Breast epithelium (tissue), 4 donors: ENCODE measurements around the gene SCN1A. TPM values are rescaled to one million over a fixed set of nuclear protein-coding genes. Genes with fewer than 3 reads are reported as not detected.

ENCODE experiments used
- DNase-seq, 2 donors: peaks; one replicate each; pipeline ENCODE4 v3.0.0-alpha.2; 2019; ENCODE audit warnings: low spot score in 2 of 2
- H3K27ac ChIP-seq, 2 donors: fragments of 200-600 bp; sonication (generic) in 1 of 2; one replicate each; pipeline ENCODE4 v1.5.1; 2016 to 2019; ENCODE audit warnings: mild to moderate bottlenecking in 1 of 2
- H3K27me3 ChIP-seq, 2 donors: fragments of 200-600 bp; sonication (generic) in 1 of 2; one replicate each; pipeline versions ENCODE4 v1.5.1 to v1.6.0; 2017 to 2019; ENCODE audit warnings: control low read depth in 1 of 2, mild to moderate bottlenecking in 1 of 2
- H3K36me3 ChIP-seq: fragments of 200-600 bp; one replicate; pipeline ENCODE4 v1.5.1; 2019
- H3K4me1 ChIP-seq, 2 donors: fragments of 200-600 bp; sonication (generic); one replicate each; pipeline ENCODE4 v1.5.1; 2016 to 2019; ENCODE audit warnings: control low read depth in 1 of 2
- H3K4me3 ChIP-seq, 3 donors: fragments of 200-600 bp; sonication (generic); 1 replicate in 2 of 3; 2 replicates in 1 of 3; pipeline ENCODE4 v1.5.1; 2016 to 2019; ENCODE audit warnings: mild to moderate bottlenecking in 3 of 3, moderate library complexity in 2 of 3
- H3K9me3 ChIP-seq, 2 donors: fragments of 200-600 bp; sonication (generic) in 1 of 2; one replicate each; pipeline ENCODE4 v1.5.1; 2016 to 2019; ENCODE audit warnings: control low read depth in 1 of 2
- POLR2A ChIP-seq: fragments of 450-650 bp; IDR thresholded peaks from one replicate; pipeline ENCODE4 v1.6.1; 2016; ENCODE audit warnings: antibody characterized with exemption, mild to moderate bottlenecking, moderate library complexity
- POLR2AphosphoS5 ChIP-seq, 3 donors: sonication (generic); formaldehyde crosslinking; IDR thresholded peaks; one replicate each; pipeline ENCODE4 v1.6.1; 2017; ENCODE audit warnings: antibody characterized with exemption in 3 of 3
- intact Hi-C: fragments of 100-400 bp; cut with DNase I; formaldehyde crosslinking; loops from one replicate; pipeline ENCODE4 v1.15.1; 2023; ENCODE audit warnings: low total_unique reads
- total RNA-seq, 3 donors: library from RNA; depleted of rRNA; stranded (reverse); fragments of >200 nt; gene quantifications; one replicate each; pipeline ENCODE4 v1.1.0, GENCODE V29; 2016
- TF ChIP-seq, protein P1 (sequence below), 3 donors: fragments of 450-650 bp; IDR thresholded peaks; one replicate each; pipeline ENCODE4 v1.5.1; 2016 to 2017; ENCODE audit warnings: antibody characterized with exemption in 3 of 3, mild to moderate bottlenecking in 3 of 3, moderate library complexity in 3 of 3

SCN1A gene
- total RNA-seq, 3 donors from 2014 or later: not detected

DNA sequence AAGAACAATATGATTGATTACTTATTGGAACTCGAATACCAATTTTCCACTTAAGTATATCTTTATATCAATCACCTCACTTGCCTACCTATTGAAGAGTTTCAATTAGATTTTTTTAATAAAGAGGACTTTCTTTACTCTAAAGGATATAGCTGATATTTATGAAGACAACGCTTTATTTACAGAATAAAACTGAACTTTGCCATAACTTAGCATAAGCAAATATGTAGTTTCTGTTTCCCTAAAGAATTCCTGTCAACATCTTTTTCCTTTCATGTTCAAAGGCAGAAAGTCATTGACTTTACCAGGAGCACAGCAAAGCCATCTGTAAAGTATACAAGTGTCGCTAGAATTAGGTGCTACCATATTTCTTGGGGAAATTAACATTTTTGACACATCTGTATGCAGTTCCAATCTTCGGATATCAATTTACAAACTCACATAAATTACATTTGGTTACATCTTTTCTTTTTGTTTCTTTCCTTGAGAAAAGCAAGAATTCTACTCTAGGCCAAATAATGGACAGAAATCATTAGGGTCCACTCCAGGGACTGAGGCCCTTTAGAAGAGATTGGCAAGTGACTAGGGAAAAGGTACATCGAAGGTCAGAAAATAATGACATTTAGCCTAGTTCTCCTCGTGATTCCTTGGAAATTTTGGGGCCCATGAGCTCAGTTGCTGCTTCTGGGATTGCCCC is 7.5 kb upstream of the SCN1A start:
- TF ChIP-seq POLR2AphosphoS5 (IDR thresholded peaks at IDR 0.05): no peak
- TF ChIP-seq, protein P1, sequence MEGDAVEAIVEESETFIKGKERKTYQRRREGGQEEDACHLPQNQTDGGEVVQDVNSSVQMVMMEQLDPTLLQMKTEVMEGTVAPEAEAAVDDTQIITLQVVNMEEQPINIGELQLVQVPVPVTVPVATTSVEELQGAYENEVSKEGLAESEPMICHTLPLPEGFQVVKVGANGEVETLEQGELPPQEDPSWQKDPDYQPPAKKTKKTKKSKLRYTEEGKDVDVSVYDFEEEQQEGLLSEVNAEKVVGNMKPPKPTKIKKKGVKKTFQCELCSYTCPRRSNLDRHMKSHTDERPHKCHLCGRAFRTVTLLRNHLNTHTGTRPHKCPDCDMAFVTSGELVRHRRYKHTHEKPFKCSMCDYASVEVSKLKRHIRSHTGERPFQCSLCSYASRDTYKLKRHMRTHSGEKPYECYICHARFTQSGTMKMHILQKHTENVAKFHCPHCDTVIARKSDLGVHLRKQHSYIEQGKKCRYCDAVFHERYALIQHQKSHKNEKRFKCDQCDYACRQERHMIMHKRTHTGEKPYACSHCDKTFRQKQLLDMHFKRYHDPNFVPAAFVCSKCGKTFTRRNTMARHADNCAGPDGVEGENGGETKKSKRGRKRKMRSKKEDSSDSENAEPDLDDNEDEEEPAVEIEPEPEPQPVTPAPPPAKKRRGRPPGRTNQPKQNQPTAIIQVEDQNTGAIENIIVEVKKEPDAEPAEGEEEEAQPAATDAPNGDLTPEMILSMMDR (IDR thresholded peaks at IDR 0.05): no peak
- no peak for TF ChIP-seq POLR2A
- Histone ChIP-seq H3K36me3 (no peaks in the 10 kb centered on the region), H3K9me3 (no peaks in the 10 kb centered on the region), H3K27me3 (no peaks in the 10 kb centered on the region), H3K27ac (no peak overlapping the region), H3K4me1 (no peaks in the 10 kb centered on the region), H3K4me3 (no peak overlapping the region)
- intact Hi-C loops: no loop called here
- no peak for DNase-seq

DNA sequence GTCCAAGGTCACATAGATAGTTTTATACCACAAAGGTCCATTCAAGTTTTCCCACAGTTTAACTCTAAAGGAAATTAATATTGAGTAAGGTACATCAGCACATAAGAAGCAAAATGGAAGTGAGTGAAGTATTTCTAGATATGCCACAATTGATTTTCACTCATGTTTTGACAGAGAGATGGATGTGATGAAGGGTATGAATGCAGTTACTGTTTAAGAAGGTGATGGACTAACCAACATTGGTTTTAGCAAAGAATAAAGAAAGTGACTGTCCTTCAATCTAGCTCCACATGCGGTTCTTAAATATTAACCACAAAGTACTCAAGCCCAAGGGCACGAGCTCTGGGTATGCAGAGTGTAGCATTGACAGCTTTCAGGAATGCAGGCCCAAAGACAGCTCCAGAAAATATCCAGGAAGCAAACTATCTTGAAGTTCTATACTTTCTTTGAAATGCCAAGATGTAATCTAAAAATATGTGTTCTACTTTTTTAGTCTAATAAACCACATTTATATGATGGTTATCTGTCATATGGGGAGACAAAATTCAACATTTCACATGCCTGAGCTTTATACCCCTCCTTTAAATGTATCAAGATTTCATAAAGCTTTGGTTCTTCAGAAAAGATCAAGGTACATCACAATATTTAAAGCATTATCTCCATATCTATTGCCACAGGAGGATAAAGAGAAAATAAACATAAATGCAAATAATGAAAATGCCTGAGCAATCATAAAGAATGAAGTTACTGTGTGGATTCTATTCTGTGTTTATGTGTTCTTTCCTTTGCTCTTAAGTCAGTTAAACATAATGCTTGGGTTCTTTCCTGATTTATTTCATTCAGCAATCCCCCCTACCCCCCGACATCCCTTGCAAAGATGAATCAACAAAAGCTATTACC is 6.7 kb upstream of the SCN1A start:
- intact Hi-C loops: no loop called here
- Histone ChIP-seq H3K4me3 (no peak overlapping the region), H3K36me3 (no peaks in the 10 kb centered on the region), H3K9me3 (no peaks in the 10 kb centered on the region), H3K4me1 (no peaks in the 10 kb centered on the region), H3K27ac (no peak overlapping the region), H3K27me3 (no peaks in the 10 kb centered on the region)
- TF ChIP-seq, protein P1 (IDR thresholded peaks at IDR 0.05): no peak
- TF ChIP-seq POLR2A (no peak), POLR2AphosphoS5 (IDR thresholded peaks at IDR 0.05) (no peak)
- DNase-seq: no peak

DNA sequence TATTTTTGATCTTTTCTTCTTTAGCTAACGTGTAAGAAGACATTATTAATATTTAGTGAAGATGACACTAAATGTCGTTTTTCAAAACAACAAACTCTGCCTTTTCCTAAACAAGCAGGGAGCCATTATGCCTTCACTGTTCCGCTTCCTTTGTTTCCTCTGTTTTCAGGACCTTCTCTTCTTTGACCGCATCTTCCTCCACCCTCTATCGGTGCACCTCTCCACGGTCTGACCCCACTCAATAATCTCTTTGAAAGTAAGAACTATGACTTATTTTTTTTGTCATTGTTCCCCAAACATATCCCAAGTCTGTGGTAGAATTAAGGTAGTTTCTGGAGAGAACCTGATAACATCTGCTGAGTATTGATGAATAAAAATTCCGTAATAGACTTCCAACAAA is 5.8 kb upstream of the SCN1A start:
- H3K4me1 ChIP-seq: no peaks in the 10 kb centered on the region
- no peak overlapping the region for H3K27ac ChIP-seq
- no peak overlapping the region for H3K4me3 ChIP-seq
- H3K36me3 ChIP-seq: no peaks in the 10 kb centered on the region
- TF ChIP-seq, protein P1 (IDR thresholded peaks at IDR 0.05): no peak
- TF ChIP-seq POLR2AphosphoS5 (IDR thresholded peaks at IDR 0.05) (no peak), POLR2A (no peak)
- H3K27me3 ChIP-seq: no peaks in the 10 kb centered on the region
- intact Hi-C loops: no loop called here
- no peak for DNase-seq
- no peaks in the 10 kb centered on the region for H3K9me3 ChIP-seq

DNA sequence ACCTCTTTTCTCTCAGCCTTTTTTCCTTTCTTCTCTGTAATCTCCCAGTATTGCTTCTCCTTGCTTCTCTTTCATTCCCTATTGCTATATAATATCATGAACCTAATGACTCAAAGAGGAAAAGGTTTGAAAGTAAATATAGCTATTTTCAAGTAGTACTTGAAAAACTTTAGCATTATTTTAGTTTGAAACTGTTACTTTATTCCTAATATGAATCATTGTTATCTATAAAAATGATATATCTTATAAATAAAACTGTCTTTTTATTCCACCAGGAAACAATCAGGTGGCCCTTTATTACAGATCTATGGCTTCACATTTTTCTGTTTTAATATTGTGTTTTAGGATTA is 311 bp upstream of the SCN1A start:
- no peak for DNase-seq
- TF ChIP-seq POLR2A: no peak
- TF ChIP-seq, protein P1 (IDR thresholded peaks at IDR 0.05): no peak
- no peak for TF ChIP-seq POLR2AphosphoS5 (IDR thresholded peaks at IDR 0.05)
- no peaks in the 10 kb centered on the region for H3K36me3 ChIP-seq
- intact Hi-C loops: no loop called here
- H3K9me3 ChIP-seq: no peaks in the 10 kb centered on the region
- no peak overlapping the region for H3K4me3 ChIP-seq
- H3K27me3 ChIP-seq: no peaks in the 10 kb centered on the region
- H3K4me1 ChIP-seq: no peaks in the 10 kb centered on the region
- no peak overlapping the region for H3K27ac ChIP-seq

DNA sequence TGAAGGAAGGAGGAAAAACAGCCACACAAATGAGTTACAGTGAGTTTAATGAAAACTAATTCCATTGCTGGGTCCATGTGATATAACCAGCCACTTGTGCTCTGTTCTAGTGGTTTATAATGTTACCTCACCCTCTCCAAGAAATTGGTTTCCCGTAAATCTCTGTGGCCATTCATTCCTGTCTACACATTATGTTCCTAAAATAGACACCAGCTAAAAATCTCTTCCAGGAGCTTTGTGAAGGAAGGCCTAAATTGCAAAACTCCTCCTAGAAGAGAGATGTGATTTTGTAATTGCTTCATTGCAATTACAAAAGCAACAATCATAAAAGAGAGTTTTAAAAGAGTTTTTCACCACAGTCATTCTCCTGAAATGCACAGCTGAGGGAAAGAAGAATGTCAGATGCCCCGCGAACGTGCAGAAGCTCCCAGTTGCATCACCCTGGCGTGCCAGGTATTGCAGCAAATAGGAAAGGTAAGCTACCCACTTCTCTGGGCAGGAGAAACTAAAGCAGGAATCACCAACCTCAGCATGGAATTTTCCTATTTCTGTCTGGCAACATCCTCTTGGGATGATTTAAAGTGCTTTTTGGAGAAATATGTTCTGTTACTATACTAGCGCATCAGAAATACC is 1.7 kb downstream of the SCN1A start:
- H3K27ac ChIP-seq: no peak overlapping the region
- DNase-seq: no peak
- no peaks in the 10 kb centered on the region for H3K27me3 ChIP-seq
- H3K9me3 ChIP-seq: no peaks in the 10 kb centered on the region
- intact Hi-C loops: no loop called here
- no peaks in the 10 kb centered on the region for H3K36me3 ChIP-seq
- no peak for TF ChIP-seq POLR2A
- no peak overlapping the region for H3K4me3 ChIP-seq
- H3K4me1 ChIP-seq: no peaks in the 10 kb centered on the region
